ENCODE measurements around the gene FGFRL1.

Gene FGFRL1

DNA sequence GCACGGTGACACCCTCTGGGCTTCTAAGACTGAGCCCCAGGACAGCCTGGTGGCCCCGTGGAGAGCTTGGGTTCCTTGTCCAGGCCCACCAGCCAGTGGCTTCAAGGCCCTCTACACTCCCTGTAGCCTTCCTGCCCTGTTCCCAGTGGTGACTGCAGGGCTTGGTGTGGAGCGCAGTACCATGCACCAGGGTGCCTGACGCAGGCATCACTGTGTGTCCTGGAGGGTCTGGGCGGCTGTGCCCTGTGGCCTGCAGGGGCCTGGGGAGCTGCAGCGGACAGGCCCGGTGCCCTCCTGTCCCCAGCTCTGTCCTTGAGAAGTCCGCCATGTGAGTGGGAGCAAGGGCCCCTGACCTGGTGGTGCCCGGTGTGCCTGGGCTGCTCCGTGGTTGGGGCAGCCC, 4.3 kb downstream of the FGFRL1 start:
- Histone ChIP-seq H3K9ac (no peak overlapping the region), H3K4me3 (ENCODE audit: low read depth, low read length) (no peak overlapping the region), H2AFZ (no peak overlapping the region), H3K27ac (no peak overlapping the region), H3K9me3 (ENCODE audit: control insufficient read depth, low read length) (no peaks in the 10 kb centered on the region), H3K36me3 (ENCODE audit: control insufficient read depth, insufficient read depth, low read length) (no peaks in the 10 kb centered on the region), H3K4me2 (ENCODE audit: low read length) (no peak overlapping the region), H3K27me3 (ENCODE audit: control insufficient read depth, insufficient read depth, low read length) (no peaks in the 10 kb centered on the region), H3K4me1 (no peaks in the 10 kb centered on the region), H3K79me2 (no peaks in the 10 kb centered on the region)
- TF ChIP-seq, protein P1, sequence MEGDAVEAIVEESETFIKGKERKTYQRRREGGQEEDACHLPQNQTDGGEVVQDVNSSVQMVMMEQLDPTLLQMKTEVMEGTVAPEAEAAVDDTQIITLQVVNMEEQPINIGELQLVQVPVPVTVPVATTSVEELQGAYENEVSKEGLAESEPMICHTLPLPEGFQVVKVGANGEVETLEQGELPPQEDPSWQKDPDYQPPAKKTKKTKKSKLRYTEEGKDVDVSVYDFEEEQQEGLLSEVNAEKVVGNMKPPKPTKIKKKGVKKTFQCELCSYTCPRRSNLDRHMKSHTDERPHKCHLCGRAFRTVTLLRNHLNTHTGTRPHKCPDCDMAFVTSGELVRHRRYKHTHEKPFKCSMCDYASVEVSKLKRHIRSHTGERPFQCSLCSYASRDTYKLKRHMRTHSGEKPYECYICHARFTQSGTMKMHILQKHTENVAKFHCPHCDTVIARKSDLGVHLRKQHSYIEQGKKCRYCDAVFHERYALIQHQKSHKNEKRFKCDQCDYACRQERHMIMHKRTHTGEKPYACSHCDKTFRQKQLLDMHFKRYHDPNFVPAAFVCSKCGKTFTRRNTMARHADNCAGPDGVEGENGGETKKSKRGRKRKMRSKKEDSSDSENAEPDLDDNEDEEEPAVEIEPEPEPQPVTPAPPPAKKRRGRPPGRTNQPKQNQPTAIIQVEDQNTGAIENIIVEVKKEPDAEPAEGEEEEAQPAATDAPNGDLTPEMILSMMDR (IDR thresholded peaks at IDR 0.05), result no peak

DNA sequence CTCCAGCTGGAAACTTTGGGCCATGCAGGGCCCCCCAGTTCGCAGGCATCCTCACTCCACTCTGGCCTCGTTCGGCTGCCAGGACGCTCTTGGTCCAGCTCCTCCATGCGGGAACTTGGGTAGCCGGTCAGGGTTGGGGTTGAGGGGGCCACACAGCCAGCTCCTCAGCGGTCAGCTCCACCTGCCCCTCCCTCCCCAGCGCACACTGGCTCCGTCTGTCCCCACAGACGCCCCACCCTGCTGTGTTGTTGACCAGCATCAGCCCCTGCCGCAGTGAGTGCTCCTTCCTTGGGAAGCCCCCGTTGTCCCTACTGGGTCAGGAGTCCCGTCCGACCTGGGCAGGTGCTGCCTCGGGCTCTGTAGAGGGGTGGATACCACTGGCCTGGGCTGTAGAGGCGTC, 5.8 kb downstream of the FGFRL1 start:
- H3K27me3 ChIP-seq (ENCODE audit: control insufficient read depth, insufficient read depth, low read length), result no peaks in the 10 kb centered on the region
- no peaks in the 10 kb centered on the region for H3K4me1 ChIP-seq
- no peaks in the 10 kb centered on the region for H3K9me3 ChIP-seq (ENCODE audit: control insufficient read depth, low read length)
- no peak overlapping the region for H3K9ac ChIP-seq
- no peaks in the 10 kb centered on the region for H3K79me2 ChIP-seq
- no peak overlapping the region for H3K4me3 ChIP-seq (ENCODE audit: low read depth, low read length)
- no peak overlapping the region for H3K27ac ChIP-seq
- no peak overlapping the region for H3K4me2 ChIP-seq (ENCODE audit: low read length)
- H2AFZ ChIP-seq, result no peak overlapping the region
- TF ChIP-seq, protein P1 (IDR thresholded peaks at IDR 0.05), result no peak
- H3K36me3 ChIP-seq (ENCODE audit: control insufficient read depth, insufficient read depth, low read length), result no peaks in the 10 kb centered on the region

DNA sequence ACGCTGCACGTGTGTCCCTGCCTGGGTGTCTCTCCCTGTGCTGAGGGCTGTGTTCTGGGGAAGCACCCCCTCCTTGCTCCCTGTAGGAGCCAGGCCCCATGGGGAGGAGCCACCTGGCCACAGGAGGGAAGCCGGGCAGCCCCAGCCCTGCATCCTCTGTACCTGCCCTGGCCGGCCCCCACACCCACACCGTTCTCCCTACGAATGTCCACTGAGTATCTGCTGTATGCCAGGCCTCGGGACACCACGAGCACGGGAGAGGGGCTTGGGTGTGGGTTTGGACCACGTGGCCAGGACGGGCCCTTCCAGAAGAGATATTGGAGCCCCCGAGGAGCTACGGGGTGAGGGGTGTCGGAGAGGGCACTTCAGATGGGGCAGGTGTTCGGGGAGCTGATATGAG, 6.3 kb downstream of the FGFRL1 start:
- Histone ChIP-seq H3K27me3 (ENCODE audit: control insufficient read depth, insufficient read depth, low read length) (no peaks in the 10 kb centered on the region), H3K9me3 (ENCODE audit: control insufficient read depth, low read length) (no peaks in the 10 kb centered on the region), H3K4me1 (no peaks in the 10 kb centered on the region), H3K27ac (no peak overlapping the region), H3K36me3 (ENCODE audit: control insufficient read depth, insufficient read depth, low read length) (no peaks in the 10 kb centered on the region), H3K4me2 (ENCODE audit: low read length) (no peak overlapping the region), H2AFZ (no peak overlapping the region), H3K9ac (no peak overlapping the region), H3K79me2 (no peaks in the 10 kb centered on the region), H3K4me3 (ENCODE audit: low read depth, low read length) (no peak overlapping the region)
- TF ChIP-seq, protein P1 (IDR thresholded peaks at IDR 0.05), result no peak

DNA sequence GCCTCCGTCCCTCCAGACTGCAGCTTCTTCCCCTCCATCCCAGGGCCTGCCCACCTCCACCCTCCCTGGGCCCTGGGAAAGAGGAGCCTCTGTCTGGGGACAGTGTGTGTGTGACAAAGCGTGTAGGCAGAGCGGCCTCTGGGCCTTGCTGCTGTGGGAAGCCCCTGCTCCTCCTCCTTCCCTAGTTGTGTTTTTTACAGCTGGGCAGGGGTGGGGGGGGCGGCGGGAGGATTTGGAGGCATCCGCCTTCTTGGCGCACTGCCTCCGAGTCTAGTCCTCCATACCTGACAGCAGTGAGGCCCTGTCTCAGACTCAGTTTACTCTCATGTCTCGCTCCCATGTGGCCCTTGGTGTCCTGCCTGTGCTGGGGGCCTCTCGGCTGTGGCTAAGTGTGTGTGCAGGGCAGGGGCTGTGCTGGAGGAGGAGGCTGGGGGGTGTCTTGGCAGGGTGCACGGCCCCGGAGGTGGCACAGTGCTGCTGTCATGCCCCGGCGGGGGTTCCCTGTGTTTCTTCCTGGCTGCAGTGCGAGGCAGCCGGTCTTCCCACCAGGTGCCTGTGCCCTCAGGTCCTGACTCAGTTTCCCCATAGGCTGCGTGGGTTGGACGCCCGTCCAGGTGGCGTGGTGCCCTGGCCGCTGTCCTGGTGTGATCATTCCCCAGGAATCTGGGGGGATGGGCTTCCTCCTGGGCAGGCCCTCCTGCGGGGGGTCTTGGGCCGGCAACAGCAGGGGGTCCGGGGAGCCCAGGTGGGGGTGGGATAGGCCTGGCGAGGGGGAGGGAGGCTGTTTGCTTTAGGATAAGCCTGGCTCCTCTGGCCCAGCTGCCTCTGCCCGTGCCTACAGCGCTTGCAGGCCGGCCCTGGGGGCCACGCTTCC, 7.0 kb downstream of the FGFRL1 start:
- Histone ChIP-seq H2AFZ (no peak overlapping the region), H3K27me3 (ENCODE audit: control insufficient read depth, insufficient read depth, low read length) (no peaks in the 10 kb centered on the region), H3K4me2 (ENCODE audit: low read length) (no peak overlapping the region), H3K9me3 (ENCODE audit: control insufficient read depth, low read length) (no peaks in the 10 kb centered on the region), H3K4me1 (no peaks in the 10 kb centered on the region), H3K79me2 (no peaks in the 10 kb centered on the region), H3K9ac (no peak overlapping the region), H3K27ac (no peak overlapping the region), H3K4me3 (ENCODE audit: low read depth, low read length) (no peak overlapping the region), H3K36me3 (ENCODE audit: control insufficient read depth, insufficient read depth, low read length) (no peaks in the 10 kb centered on the region)
- TF ChIP-seq, protein P1 (IDR thresholded peaks at IDR 0.05), result no peak

DNA sequence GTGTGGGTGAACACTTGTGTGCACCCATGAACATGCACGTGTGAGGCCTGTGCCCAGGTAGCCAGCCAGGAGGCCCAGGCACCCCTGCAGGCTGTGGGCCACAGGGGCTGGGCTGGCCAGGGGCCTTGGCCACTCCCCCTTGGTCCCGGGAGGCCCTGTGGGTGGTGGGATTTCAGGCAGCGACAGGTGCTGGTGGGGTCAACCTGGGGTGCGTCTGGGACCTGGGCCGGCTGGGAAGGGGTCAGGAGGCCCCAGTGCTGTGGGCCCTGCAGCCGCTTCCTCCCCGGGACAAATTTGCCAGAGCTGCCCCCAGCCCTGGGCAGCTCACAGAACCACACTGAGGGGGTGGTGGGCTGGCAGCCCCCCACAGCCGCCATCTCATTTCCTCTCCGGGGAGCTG, 7.9 kb downstream of the FGFRL1 start:
- TF ChIP-seq, protein P1 (IDR thresholded peaks at IDR 0.05), result no peak
- Histone ChIP-seq H3K27ac (no peak overlapping the region), H3K9me3 (ENCODE audit: control insufficient read depth, low read length) (no peaks in the 10 kb centered on the region), H3K36me3 (ENCODE audit: control insufficient read depth, insufficient read depth, low read length) (no peaks in the 10 kb centered on the region), H3K9ac (no peak overlapping the region), H3K4me2 (ENCODE audit: low read length) (no peak overlapping the region), H3K4me3 (ENCODE audit: low read depth, low read length) (no peak overlapping the region), H3K27me3 (ENCODE audit: control insufficient read depth, insufficient read depth, low read length) (no peaks in the 10 kb centered on the region), H3K4me1 (no peaks in the 10 kb centered on the region), H3K79me2 (no peaks in the 10 kb centered on the region), H2AFZ (no peak overlapping the region)

Data from parathyroid adenoma (tissue), 2 donors.